ENCODE measurements around the gene RASGRF2. TPM values are rescaled to one million over a fixed set of nuclear protein-coding genes. Genes with fewer than 3 reads are reported as not detected.

The RASGRF2 gene
- total and polyA plus RNA-seq, 2 of the 13 experiments (the other 11 are each of a cell fraction or from before 2014, with no cell fraction given), result 23.6 to 29.0 TPM

GRCh38 chr5:81091199-81091598 lies 131.0 kb downstream of the RASGRF2 start:
- TF ChIP-seq U2AF1 (optimal IDR thresholded peaks at IDR 0.05; ENCODE audit: low read depth, low read length) (no peak), ZNF451 (CRISPR knock-in tag; IDR thresholded peaks at IDR 0.05) (no peak), ZNF432 (CRISPR knock-in tag; IDR thresholded peaks at IDR 0.05; ENCODE audit: borderline replicate concordance) (no peak), MAX (IDR thresholded peaks at IDR 0.05) (no peak), PAXIP1 (CRISPR knock-in tag; conservative IDR thresholded peaks at IDR 0.05) (no peak), KAT2B (IDR thresholded peaks at IDR 0.05; ENCODE audit: borderline replicate concordance, low read depth, low read length) (no peak), FOSL1 (CRISPR knock-in tag; IDR thresholded peaks at IDR 0.05; ENCODE audit: borderline replicate concordance) (no peak), SAFB2 (CRISPR knock-in tag; IDR thresholded peaks at IDR 0.05; ENCODE audit: borderline replicate concordance, low read depth) (no peak), ZNF501 (CRISPR knock-in tag; IDR thresholded peaks at IDR 0.05) (no peak), TMF1 (CRISPR knock-in tag; IDR thresholded peaks at IDR 0.05; ENCODE audit: low read depth) (no peak), TFE3 (CRISPR knock-in tag; IDR thresholded peaks at IDR 0.05) (no peak)
- 95% methylated on average over 3 of the region's 3 CpGs for WGBS (ENCODE audit: low lambda C conversion rate)
- Histone ChIP-seq H3K27me3 (ENCODE audit: control insufficient read depth in 1 of 2, insufficient read depth in 2 of 2, low read length in 2 of 2) (no peaks in the 10 kb centered on the region), H3K27ac (ENCODE audit: extremely low read length, insufficient read depth, low read length) (no peak overlapping the region), H4K20me1 (ENCODE audit: insufficient read depth, low read length) (no peaks in the 10 kb centered on the region), H3K9me3 (ENCODE audit: low read length) (no peaks in the 10 kb centered on the region), H3K9ac (ENCODE audit: insufficient read depth, low read depth, low read length) (no peak overlapping the region), H3K4me1 (ENCODE audit: insufficient read depth, low read length) (no peaks in the 10 kb centered on the region), H3K4me2 (ENCODE audit: low read depth, low read length) (no peak overlapping the region), H3K4me3 (replicated peaks in 1 of 3; ENCODE audit: insufficient read depth in 1 of 3, low read depth in 2 of 3, low read length in 3 of 3) (no peak overlapping the region), H2AFZ (ENCODE audit: low read length) (no peak overlapping the region), H3K36me3 (replicated peaks in 1 of 2; ENCODE audit: control insufficient read depth in 1 of 2, insufficient read depth in 2 of 2, low read length in 2 of 2) (peaks cover 14 to 55% of the 10 kb centered on the region in 2 experiments; a peak in 4 of 5 replicates), H3K79me2 (ENCODE audit: insufficient read depth, low read length) (no peaks in the 10 kb centered on the region)
- intact Hi-C loops (cut with micrococcal nuclease; ENCODE audit: unreplicated experiment), result no loop called here
- CTCF ChIA-PET (ENCODE audit: low intra/inter-chr PET ratio, low total read pairs), result no interaction called here
- FAIRE-seq (no peak), DNase-seq (ENCODE audit: low spot score) (no peak), ATAC-seq (no peak)
- no TSS peak for BruUV-seq (replicated peaks)
- in situ Hi-C loops (cut with HindIII; ENCODE audit: extremely low pct_ligation_motif_present, low pct_unique_long_range_greater_than_20kb), result no loop called here
- POLR2A ChIA-PET, result no interaction called here

Measured in HepG2 (cell line).